Stimulated activated CD4-positive, alpha-beta T cell treated with anti-CD3 and anti-CD28 coated beads, Interleukin-1b, Interleukin-23, amount 100 ng/mL, for 24 hours (primary cell): ENCODE measurements around the gene PRKCI.
"Not testable (repeated sequence)": the region's sequence is repeated elsewhere in the genome, so short reads cannot be mapped to it uniquely, and the experiment has no call there.

Experiments used
- DNase-seq, 4 experiments: peaks; one replicate each; pipeline ENCODE4 v3.0.0-alpha.2; 2020; ENCODE audit warnings: low read depth in 4 of 4, low spot score in 1 of 4

The PRKCI gene

GRCh38 chr3:170221924-170222646, at the start of gene PRKCI:
Gene PRKCI, plus strand, starts transcription at chr3:170222424. Its CDS starts 246 bp downstream, at chr3:170222670.
- DNase-seq, result peak; percentile 67 to 85 (median 72)

GRCh38 chr3:170178651-170179050, 43.6 kb upstream of the PRKCI start:
- no peak for DNase-seq

GRCh38 chr3:170179432-170179831, 42.8 kb upstream of the PRKCI start:
- DNase-seq, result no peak

- no peak for DNase-seq
Observed at GRCh38 chr3:170180079-170180907, 41.9 kb upstream of the PRKCI start.

- peak; percentile 79 to 91 (median 85) for DNase-seq
Observed at GRCh38 chr3:170180908-170181885, 41.0 kb upstream of the PRKCI start, which contains the start of gene PHC3. Gene PHC3, minus strand, starts transcription at chr3:170181733. Its CDS starts 18 bp downstream, at chr3:170181715.

GRCh38 chr3:170189398-170190256, 32.6 kb upstream of the PRKCI start:
- DNase-seq, result no peak

- not testable (repeated sequence) for DNase-seq
Observed at GRCh38 chr3:170195759-170196158, 26.5 kb upstream of the PRKCI start.

- DNase-seq, result no peak
Observed at GRCh38 chr3:170196833-170197232, 25.4 kb upstream of the PRKCI start.

GRCh38 chr3:170200987-170201386, 21.2 kb upstream of the PRKCI start:
- DNase-seq, result no peak

GRCh38 chr3:170201527-170201926, 20.7 kb upstream of the PRKCI start:
- DNase-seq, result no peak

- no peak for DNase-seq
Observed at GRCh38 chr3:170203457-170203856, 18.8 kb upstream of the PRKCI start.

- no peak for DNase-seq
Observed at GRCh38 chr3:170204023-170204472, 18.2 kb upstream of the PRKCI start.

- DNase-seq, result no peak
Observed at GRCh38 chr3:170204509-170204908, 17.7 kb upstream of the PRKCI start.

- no peak for DNase-seq
Observed at GRCh38 chr3:170205302-170205701, 16.9 kb upstream of the PRKCI start.

- DNase-seq, result not testable (repeated sequence)
Observed at GRCh38 chr3:170206164-170206762, 16.0 kb upstream of the PRKCI start.

- DNase-seq, result no peak
Observed at GRCh38 chr3:170207717-170208116, 14.5 kb upstream of the PRKCI start.

- no peak for DNase-seq
Observed at GRCh38 chr3:170211668-170212067, 10.6 kb upstream of the PRKCI start.

- DNase-seq, result no peak
Observed at GRCh38 chr3:170219850-170220249, 2.4 kb upstream of the PRKCI start.

- DNase-seq, result no peak
Observed at GRCh38 chr3:170220871-170221270, 1.4 kb upstream of the PRKCI start.
